Testis (tissue), 2 donors: Measurements from ENCODE around the gene PHACTR3.

Source experiments
- POLR2A ChIP-seq: fragments of 450-650 bp; IDR thresholded peaks from one replicate; pipeline ENCODE4 v1.6.1; 2017; ENCODE audit warnings: antibody characterized with exemption, mild to moderate bottlenecking, moderate library complexity
- TF ChIP-seq, protein P1 (sequence below), 3 experiments: fragments of 450-650 bp in 2 of 3; fragments of 200-600 bp in 1 of 3; sonication (generic) in 1 of 3; IDR thresholded peaks; one replicate each; pipeline ENCODE4 v1.5.1; 2016 to 2019; ENCODE audit warnings: antibody characterized with exemption in 3 of 3, mild to moderate bottlenecking in 2 of 3, moderate library complexity in 1 of 3

DNA sequence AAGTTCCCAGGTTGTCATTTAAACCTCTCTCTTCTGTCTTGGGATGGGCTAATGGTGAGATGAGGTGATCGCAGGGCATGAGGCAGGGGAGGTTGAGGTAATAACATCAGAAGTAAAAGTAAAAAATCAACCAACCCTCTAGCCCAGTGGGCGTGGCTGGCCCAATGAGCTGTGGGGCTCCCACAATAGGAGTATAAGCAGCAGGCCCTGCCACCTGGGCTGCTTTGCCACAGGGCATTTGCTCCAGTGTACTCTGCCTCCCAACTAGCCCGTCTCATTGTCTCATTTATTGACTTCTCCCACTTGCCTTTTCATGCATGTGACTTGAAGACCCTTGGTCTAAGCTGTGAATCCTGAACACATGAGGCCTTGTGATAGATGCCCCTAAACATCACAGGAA is 62.8 kb downstream of the PHACTR3 start:
- TF ChIP-seq POLR2A: no peak
- TF ChIP-seq, protein P1, sequence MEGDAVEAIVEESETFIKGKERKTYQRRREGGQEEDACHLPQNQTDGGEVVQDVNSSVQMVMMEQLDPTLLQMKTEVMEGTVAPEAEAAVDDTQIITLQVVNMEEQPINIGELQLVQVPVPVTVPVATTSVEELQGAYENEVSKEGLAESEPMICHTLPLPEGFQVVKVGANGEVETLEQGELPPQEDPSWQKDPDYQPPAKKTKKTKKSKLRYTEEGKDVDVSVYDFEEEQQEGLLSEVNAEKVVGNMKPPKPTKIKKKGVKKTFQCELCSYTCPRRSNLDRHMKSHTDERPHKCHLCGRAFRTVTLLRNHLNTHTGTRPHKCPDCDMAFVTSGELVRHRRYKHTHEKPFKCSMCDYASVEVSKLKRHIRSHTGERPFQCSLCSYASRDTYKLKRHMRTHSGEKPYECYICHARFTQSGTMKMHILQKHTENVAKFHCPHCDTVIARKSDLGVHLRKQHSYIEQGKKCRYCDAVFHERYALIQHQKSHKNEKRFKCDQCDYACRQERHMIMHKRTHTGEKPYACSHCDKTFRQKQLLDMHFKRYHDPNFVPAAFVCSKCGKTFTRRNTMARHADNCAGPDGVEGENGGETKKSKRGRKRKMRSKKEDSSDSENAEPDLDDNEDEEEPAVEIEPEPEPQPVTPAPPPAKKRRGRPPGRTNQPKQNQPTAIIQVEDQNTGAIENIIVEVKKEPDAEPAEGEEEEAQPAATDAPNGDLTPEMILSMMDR (IDR thresholded peaks at IDR 0.05): no peak
